GM19023 (cell line): ENCODE results near the gene MED29.
"Not testable (repeated sequence)": the region's sequence is repeated elsewhere in the genome, so short reads cannot be mapped to it uniquely, and the experiment has no call there.

Source experiments
- ATAC-seq: cut with Tn5 transposase; IDR thresholded peaks from one replicate; pipeline ENCODE4 v1.9.1; 2021; ENCODE audit warnings: mild to moderate bottlenecking, moderate library complexity; ENCODE audit not compliant: unreplicated experiment

MED29 gene

GRCh38 chr19:39370735-39371134, 20.4 kb upstream of the MED29 start:
- ATAC-seq, result no peak

DNA sequence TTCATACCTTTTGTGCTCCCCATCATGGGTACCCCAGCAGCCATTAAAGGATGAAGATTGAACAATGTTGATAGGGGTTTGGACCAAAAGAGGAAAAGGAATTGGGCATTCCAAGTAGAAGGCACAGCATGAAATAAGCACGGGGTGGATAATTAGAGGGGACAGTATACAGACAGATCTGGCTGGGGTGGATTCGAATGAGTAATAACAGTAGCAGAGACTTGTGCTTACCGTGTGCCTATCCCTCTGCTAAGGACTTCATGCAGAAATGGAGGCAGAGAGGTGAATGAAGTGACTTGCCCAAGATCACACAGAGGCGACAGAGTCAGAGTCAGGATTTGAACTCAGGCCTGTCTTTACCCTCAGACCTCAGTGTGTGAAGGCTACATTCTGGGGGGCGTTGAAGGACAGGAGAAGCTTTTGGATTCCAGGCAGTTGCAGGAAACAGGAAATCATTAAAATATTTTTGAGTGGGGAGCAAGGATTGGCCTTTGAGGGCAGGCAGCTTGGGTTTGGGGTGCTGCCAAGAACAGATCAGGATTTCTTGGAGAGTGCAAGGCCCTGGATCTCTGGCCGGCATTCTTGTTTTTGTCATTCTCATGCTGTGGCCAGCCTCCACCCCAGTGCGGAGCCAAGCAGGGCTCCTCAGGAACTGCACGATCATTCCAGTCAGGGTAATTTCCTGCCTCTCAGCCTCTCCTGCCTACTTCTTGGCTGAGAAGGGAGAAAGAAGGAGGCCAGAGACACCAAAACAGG, 19.0 kb upstream of the MED29 start:
- no peak for ATAC-seq

- ATAC-seq, result no peak
Measured at GRCh38 chr19:39372941-39373340, 18.2 kb upstream of the MED29 start.

GRCh38 chr19:39375929-39376328, 15.2 kb upstream of the MED29 start:
- ATAC-seq, result no peak

- ATAC-seq, result no peak
Measured at GRCh38 chr19:39377373-39378362, 13.5 kb upstream of the MED29 start.

GRCh38 chr19:39379366-39379765, 11.8 kb upstream of the MED29 start:
- ATAC-seq, result not testable (repeated sequence)

DNA sequence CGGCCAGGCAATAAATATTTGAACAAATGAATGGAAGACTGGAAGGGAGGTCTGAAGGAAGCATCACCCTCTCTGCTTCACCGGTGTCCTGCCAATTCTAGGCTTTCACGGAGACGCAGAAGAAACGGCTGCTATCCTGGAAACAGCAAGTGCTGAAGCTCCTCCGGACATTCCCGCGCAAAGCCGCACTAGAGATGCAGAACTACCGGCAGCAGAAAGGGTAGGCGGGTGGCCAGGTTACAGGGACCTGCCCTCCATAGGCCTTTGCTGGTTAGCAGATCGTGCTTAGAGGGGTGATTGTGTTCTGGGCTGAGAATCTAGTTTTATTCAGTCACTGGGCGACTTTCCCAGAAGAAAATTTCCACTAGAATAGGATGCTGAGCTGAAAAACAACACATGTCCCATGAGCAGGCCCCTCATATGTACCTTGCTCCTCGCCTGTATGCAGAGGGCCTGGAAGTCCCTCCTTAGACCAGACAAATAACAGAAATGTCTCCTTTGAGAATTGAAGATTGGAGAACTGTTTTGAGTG, 11.2 kb upstream of the MED29 start:
- no peak for ATAC-seq

- ATAC-seq, result no peak
Measured at GRCh38 chr19:39380521-39381502, 10.4 kb upstream of the MED29 start.

DNA sequence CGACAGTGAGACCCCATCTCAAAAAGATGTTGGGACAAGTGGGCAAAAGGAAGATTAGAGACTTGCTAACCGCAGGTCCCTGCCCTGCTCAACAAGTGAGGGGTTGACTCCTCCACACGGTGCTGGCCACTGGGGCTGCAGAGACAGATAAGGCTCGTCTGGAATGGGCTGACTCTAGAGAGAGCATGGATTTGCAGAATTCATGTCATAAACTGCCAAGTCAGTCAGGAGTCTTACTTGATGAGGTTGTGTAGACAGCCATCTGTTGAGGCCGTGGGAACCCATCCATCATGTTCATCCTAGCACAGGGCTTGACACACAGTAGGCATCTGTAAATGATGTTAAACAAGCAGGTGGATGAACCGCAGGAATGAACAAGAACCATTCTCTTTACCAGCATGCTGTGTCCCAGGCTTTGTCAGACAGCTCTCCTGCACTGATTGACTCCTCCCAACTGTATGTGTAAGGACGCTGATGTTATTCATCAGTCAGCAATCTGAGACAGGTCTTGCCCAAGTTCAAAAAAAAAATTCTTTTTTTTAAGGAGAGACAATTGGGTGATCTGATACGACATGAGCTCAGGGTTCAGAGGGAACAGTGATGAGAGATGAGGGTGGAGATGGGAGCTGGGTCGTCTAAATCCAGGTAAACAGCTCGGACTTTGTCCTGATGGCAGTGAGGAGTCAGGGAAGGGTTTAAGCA, 9.1 kb upstream of the MED29 start:
- no peak for ATAC-seq

- ATAC-seq, result no peak
Measured at GRCh38 chr19:39382991-39383828, 8.0 kb upstream of the MED29 start.

- ATAC-seq, result no peak
Measured at GRCh38 chr19:39384839-39385568, 6.2 kb upstream of the MED29 start.

DNA sequence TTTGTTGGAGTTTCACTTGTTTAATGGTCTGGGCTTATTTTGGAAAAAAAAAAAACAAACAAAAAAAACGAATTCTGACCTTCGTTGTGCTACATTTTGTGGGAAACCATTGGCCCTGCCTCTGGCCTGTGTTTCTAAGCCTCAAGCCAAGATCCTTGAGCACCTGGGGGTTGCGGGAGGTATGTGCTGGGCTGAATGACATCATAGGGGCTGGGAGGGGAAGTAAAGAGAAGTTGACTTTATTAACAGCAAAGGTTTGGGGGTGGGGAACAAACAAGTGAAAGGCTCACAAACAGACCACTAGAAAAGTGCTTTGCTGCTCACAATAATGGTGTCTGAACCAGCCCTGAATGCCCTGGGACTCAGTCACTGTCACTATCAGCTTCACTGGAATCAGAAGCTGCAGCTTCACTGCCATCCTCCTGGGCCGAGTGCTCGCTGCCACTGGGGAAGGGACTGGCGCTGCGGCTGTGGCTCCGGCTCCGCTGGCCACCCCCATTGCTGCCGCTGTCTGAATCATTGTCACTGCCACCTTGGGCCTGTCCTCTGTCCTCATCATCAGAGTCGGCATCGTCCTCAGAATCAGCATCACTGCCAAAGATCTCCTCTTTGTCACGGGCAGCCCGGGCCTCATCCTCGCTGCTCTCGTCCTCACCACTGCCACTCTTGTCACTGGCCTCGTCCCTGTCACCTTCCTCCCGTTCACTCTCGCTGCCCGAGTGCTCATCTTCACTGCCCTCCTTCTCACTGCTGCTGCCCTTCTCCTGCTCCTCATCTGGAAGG, 5.4 kb upstream of the MED29 start:
- no peak for ATAC-seq

DNA sequence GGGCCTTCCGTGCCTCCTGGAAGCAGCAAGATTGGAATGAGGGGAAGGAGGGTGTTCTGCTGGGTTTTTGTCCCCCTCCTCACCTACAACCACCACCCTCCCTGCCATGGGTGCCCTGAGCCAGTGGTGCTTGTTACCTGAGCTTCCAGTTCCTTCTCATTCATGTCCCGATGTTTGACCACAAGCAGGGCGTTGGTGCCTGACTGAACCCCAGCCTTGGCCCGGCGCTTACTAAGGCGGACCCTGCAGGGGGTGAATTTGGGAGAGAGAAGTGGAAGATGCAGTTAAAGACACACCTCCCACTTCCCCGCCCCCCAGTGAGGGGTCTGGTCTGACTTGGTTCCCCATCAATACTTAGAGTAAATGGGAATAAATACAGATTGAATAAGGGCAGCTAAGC, 4.6 kb upstream of the MED29 start:
- no peak for ATAC-seq

DNA sequence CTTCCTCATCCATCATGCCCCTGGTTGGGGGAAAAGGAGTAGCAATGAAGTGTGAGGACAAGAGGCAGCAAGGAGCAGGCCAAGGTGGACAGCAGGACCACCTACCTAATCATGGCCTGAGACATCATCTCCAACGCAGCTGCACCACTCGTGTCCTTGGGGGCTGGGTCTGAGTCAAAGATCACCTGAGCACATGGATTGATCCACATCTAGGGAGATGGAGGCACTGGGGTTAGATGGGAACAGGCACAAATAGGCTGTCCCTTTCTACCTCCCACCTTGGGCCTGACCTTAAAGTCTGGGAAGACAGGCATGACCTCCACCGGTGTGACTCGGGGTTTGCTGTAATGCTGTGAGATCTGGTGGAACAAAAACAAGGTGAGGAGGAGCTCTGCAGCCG, 2.5 kb upstream of the MED29 start:
- ATAC-seq, result no peak

- ATAC-seq, result no peak
Measured at GRCh38 chr19:39389631-39390414, 1.4 kb upstream of the MED29 start.

DNA sequence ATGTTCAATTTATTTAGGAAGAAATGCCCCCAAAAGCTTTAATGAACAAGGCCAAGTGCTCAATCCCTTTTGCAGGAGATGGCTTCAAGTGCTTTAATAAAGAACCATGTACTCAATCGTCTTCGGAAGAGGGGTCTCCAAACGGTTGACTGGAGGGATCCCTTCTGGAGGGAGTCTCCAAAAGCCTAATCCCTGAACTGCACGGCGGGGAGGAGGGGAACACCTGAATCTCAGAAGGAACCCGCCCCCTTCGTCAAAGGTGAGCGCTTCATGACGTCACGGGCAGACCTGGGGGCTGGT, 777 bp upstream of the MED29 start:
- no peak for ATAC-seq
